ENCODE results near the gene PRKAR2A. TPM values are rescaled to one million over a fixed set of nuclear protein-coding genes. Genes with fewer than 3 reads are reported as not detected.
"Not testable (repeated sequence)": the region's sequence is repeated elsewhere in the genome, so short reads cannot be mapped to it uniquely, and the experiment has no call there.

The PRKAR2A gene
- total RNA-seq, 4 donors from 2014 or later: 25.4 to 51.6 (median 35.3) TPM

- WGBS, 2 donors: 56 to 61% methylated on average over 2 of the region's 2 CpGs
- no peaks in the 10 kb centered on the region for H3K27me3 ChIP-seq
- H3K4me1 ChIP-seq: peaks cover 18 to 29% (median 22%) of the 10 kb centered on the region in 3 donors
- H3K9me3 ChIP-seq: no peaks in the 10 kb centered on the region
- TF ChIP-seq POLR2A (IDR thresholded peaks at IDR 0.05) (no peak), CTCF (IDR thresholded peaks at IDR 0.05) (no peak)
- H3K27ac ChIP-seq: no peak overlapping the region
- no peak for DNase-seq
- no peaks in the 10 kb centered on the region for H3K36me3 ChIP-seq
- peak overlapping the region in 2 of 4 donors; percentile 83 to 96 for H3K4me3 ChIP-seq
- intact Hi-C loops (cut with DNase I): no loop called here
Measured at GRCh38 chr3:48845170-48845569, 2.5 kb downstream of the PRKAR2A start.

- Histone ChIP-seq H3K4me3 (no peak overlapping the region), H3K9me3 (no peaks in the 10 kb centered on the region), H3K27ac (no peak overlapping the region), H3K36me3 (peaks cover 0 to 13% (median 0%) of the 10 kb centered on the region in 3 donors), H3K27me3 (no peaks in the 10 kb centered on the region), H3K4me1 (peaks cover 0 to 15% (median 0%) of the 10 kb centered on the region in 3 donors)
- DNase-seq: no peak
- WGBS, 2 donors: 67 to 70% methylated on average over 2 of the region's 2 CpGs
- intact Hi-C loops (cut with DNase I): no loop called here
- TF ChIP-seq POLR2A (IDR thresholded peaks at IDR 0.05): no peak
- TF ChIP-seq CTCF (IDR thresholded peaks at IDR 0.05): no peak
Measured at GRCh38 chr3:48837163-48837562, 10.5 kb downstream of the PRKAR2A start.

- Histone ChIP-seq H3K4me3 (no peak overlapping the region), H3K27ac (no peak overlapping the region), H3K27me3 (no peaks in the 10 kb centered on the region), H3K9me3 (no peaks in the 10 kb centered on the region), H3K4me1 (peaks cover 0 to 24% (median 0%) of the 10 kb centered on the region in 3 donors), H3K36me3 (peaks cover 0 to 13% (median 0%) of the 10 kb centered on the region in 3 donors)
- TF ChIP-seq CTCF (IDR thresholded peaks at IDR 0.05) (no peak), POLR2A (IDR thresholded peaks at IDR 0.05) (no peak)
- intact Hi-C loops (cut with DNase I): no loop called here
- DNase-seq: no peak
- WGBS, 2 donors: 85 to 92% methylated on average over 8 to 11 of the region's 11 CpGs
Measured at GRCh38 chr3:48835650-48836366, 11.9 kb downstream of the PRKAR2A start.

GRCh38 chr3:48832684-48833083 is 15.0 kb downstream of the PRKAR2A start:
- intact Hi-C loops (cut with DNase I): no loop called here
- Histone ChIP-seq H3K4me1 (peaks cover 0 to 25% (median 0%) of the 10 kb centered on the region in 3 donors), H3K27ac (no peak overlapping the region), H3K36me3 (peaks cover 0 to 5% (median 0%) of the 10 kb centered on the region in 3 donors), H3K4me3 (no peak overlapping the region), H3K9me3 (no peaks in the 10 kb centered on the region), H3K27me3 (no peaks in the 10 kb centered on the region)
- no peak for DNase-seq
- TF ChIP-seq CTCF (IDR thresholded peaks at IDR 0.05) (no peak), POLR2A (IDR thresholded peaks at IDR 0.05) (no peak)

- H3K4me3 ChIP-seq: no peak overlapping the region
- no peaks in the 10 kb centered on the region for H3K27me3 ChIP-seq
- no peak for TF ChIP-seq POLR2A (IDR thresholded peaks at IDR 0.05)
- TF ChIP-seq CTCF (IDR thresholded peaks at IDR 0.05): no peak
- H3K4me1 ChIP-seq: peaks cover 0 to 31% (median 0%) of the 10 kb centered on the region in 3 donors
- WGBS, 2 donors: 67 to 83% methylated on average over 6 of the region's 6 CpGs
- H3K36me3 ChIP-seq: peaks cover 0 to 5% (median 0%) of the 10 kb centered on the region in 3 donors
- no peak overlapping the region for H3K27ac ChIP-seq
- no peaks in the 10 kb centered on the region for H3K9me3 ChIP-seq
- DNase-seq: no peak
- intact Hi-C loops (cut with DNase I): no loop called here
Measured at GRCh38 chr3:48830715-48831114, 17.0 kb downstream of the PRKAR2A start.

GRCh38 chr3:48829525-48829924 is 18.1 kb downstream of the PRKAR2A start:
- H3K27ac ChIP-seq; H3K36me3 ChIP-seq; H3K4me3 ChIP-seq; H3K27me3 ChIP-seq; H3K9me3 ChIP-seq; DNase-seq; intact Hi-C loops (cut with DNase I): not testable (repeated sequence)
- 79 to 91% methylated on average over 11 of the region's 11 CpGs for WGBS, 2 donors
- H3K4me1 ChIP-seq: peaks cover 0 to 25% (median 0%) of the 10 kb centered on the region in 3 donors

- H3K27ac ChIP-seq; DNase-seq; H3K9me3 ChIP-seq; H3K27me3 ChIP-seq; intact Hi-C loops (cut with DNase I); H3K36me3 ChIP-seq; H3K4me3 ChIP-seq: not testable (repeated sequence)
- 97% methylated on average over 10 of the region's 10 CpGs for WGBS, 2 donors
- peaks cover 0 to 25% (median 0%) of the 10 kb centered on the region in 3 donors for H3K4me1 ChIP-seq
Measured at GRCh38 chr3:48827874-48828273, 19.8 kb downstream of the PRKAR2A start.
